GM12878 (cell line): ENCODE measurements around the gene ZMIZ1. TPM values are rescaled to one million over a fixed set of nuclear protein-coding genes. Genes with fewer than 3 reads are reported as not detected.

Source experiments
- CHD1 ChIP-seq: IDR thresholded peaks from 2 replicates; pipeline ENCODE4 v1.6.1; 2012; ENCODE audit warnings: low read depth, low read length, improper control_type of control experiment
- CUX1 ChIP-seq: IDR thresholded peaks from 2 replicates; pipeline ENCODE4 v1.6.1; 2012; ENCODE audit warnings: improper control_type of control experiment, low read depth, low read length; ENCODE audit not compliant: insufficient replicate concordance
- E4F1 ChIP-seq: fragments of 450-650 bp; IDR thresholded peaks from 2 replicates; pipeline ENCODE4 v1.6.1; 2018; ENCODE audit warnings: borderline replicate concordance, mild to moderate bottlenecking; ENCODE audit not compliant: partially characterized antibody
- ESRRA ChIP-seq: IDR thresholded peaks from 2 replicates; pipeline ENCODE4 v1.6.1; 2012; ENCODE audit warnings: mild to moderate bottlenecking, low read length, improper control_type of control experiment
- HDAC2 ChIP-seq: fragments of 200-600 bp; sonication (generic); IDR thresholded peaks from 2 replicates; pipeline ENCODE4 v1.6.1; 2017
- IRF3 ChIP-seq: fragments of 450-650 bp; IDR thresholded peaks from 2 replicates; pipeline ENCODE4 v1.6.1; 2014; ENCODE audit warnings: mild to moderate bottlenecking
- JUND ChIP-seq: IDR thresholded peaks from 2 replicates; pipeline ENCODE4 v1.6.1; 2012; ENCODE audit warnings: low read depth, mild to moderate bottlenecking, low read length, improper control_type of control experiment, moderate library complexity
- KLF5 ChIP-seq: fragments of 450-650 bp; IDR thresholded peaks from 2 replicates; pipeline ENCODE4 v1.6.1; 2014; ENCODE audit warnings: mild to moderate bottlenecking; ENCODE audit not compliant: partially characterized antibody
- MLLT1 ChIP-seq: fragments of 450-650 bp; IDR thresholded peaks from 2 replicates; pipeline ENCODE4 v1.6.1; 2016; ENCODE audit warnings: mild to moderate bottlenecking
- NFIC ChIP-seq: IDR thresholded peaks from 2 replicates; pipeline ENCODE4 v1.6.1; 2012; ENCODE audit warnings: low read depth, mild to moderate bottlenecking, inconsistent platforms, low read length, moderate library complexity
- NKRF ChIP-seq: fragments of 450-650 bp; conservative IDR thresholded peaks from 2 replicates; pipeline ENCODE4 v1.6.1; 2017; ENCODE audit warnings: mild to moderate bottlenecking, moderate library complexity
- PML ChIP-seq: IDR thresholded peaks from 2 replicates; pipeline ENCODE4 v1.6.1; 2012; ENCODE audit warnings: low read length, inconsistent platforms
- SMARCA5 ChIP-seq: fragments of 450-650 bp; IDR thresholded peaks from 2 replicates; pipeline ENCODE4 v1.6.1; 2017; ENCODE audit warnings: mild to moderate bottlenecking
- TAF1 ChIP-seq: IDR thresholded peaks from 2 replicates; pipeline ENCODE4 v1.6.1; 2011; ENCODE audit warnings: mild to moderate bottlenecking, low read depth, low read length, borderline replicate concordance
- TBL1XR1 ChIP-seq: IDR thresholded peaks from 2 replicates; pipeline ENCODE4 v1.6.1; 2012; ENCODE audit warnings: low read depth, low read length, improper control_type of control experiment
- YY1 ChIP-seq: IDR thresholded peaks from 2 replicates; pipeline ENCODE4 v1.6.1; 2011; ENCODE audit warnings: low read depth, mild to moderate bottlenecking, low read length
- ZNF24 ChIP-seq: fragments of 450-650 bp; IDR thresholded peaks from 2 replicates; pipeline ENCODE4 v1.6.1; 2017; ENCODE audit warnings: antibody characterized with exemption, mild to moderate bottlenecking
- ZNF622 ChIP-seq: fragments of 450-650 bp; IDR thresholded peaks from 2 replicates; pipeline ENCODE4 v1.6.1; 2017; ENCODE audit warnings: mild to moderate bottlenecking, inconsistent platforms
- polyA plus RNA-seq, 11 experiments: library from polyadenylated mRNA; depleted of rRNA in 4 of 11; unstranded in 6 of 11; stranded (reverse) in 5 of 11; fragments of >200 nt; fragmentation: Nextera tagmentation in 4 of 11; fragmentation: Illumina TruSeq in 1 of 11; extraction: Ambion mirVana in 4 of 11; extraction: Trizol in 1 of 11; gene quantifications; 1 replicate in 1 of 11; 2 replicates in 10 of 11; pipeline versions ENCODE4 v1.2.1 to v1.2.3, GENCODE V29; 2011 to 2016; ENCODE audit warnings: inconsistent platforms in 2 of 11, missing spikeins in 2 of 11, low read depth in 1 of 11
- total RNA-seq, 4 experiments: library from RNA; depleted of rRNA in 3 of 4; stranded (reverse); fragments of >200 nt in 3 of 4; fragmentation: Illumina TruSeq in 1 of 4; extraction: Trizol in 1 of 4; gene quantifications; 2 replicates each; pipeline versions ENCODE4 v1.2.1 to v1.2.3, GENCODE V29; 2013 to 2021

Gene ZMIZ1
- total and polyA plus RNA-seq, 10 of the 15 experiments (the other 5 are each of a cell fraction or from before 2014, with no cell fraction given), result 3.1 to 82.3 (median 14.9) TPM

- 0 out of 2 replicates have a peak, but pooled peaks have one; percentile 29 for TF ChIP-seq YY1
- peak; percentile 24; the same call in 1 of the 2 replicates for TF ChIP-seq MLLT1
- no peak for TF ChIP-seq ESRRA
- no peak for TF ChIP-seq ZNF622
- TF ChIP-seq NFIC, result no peak
- no peak for TF ChIP-seq KLF5
- TF ChIP-seq TAF1, result peak; percentile 55; the same call in 1 of the 2 replicates
- TF ChIP-seq JUND, result no peak
- TF ChIP-seq PML, result no peak
- TF ChIP-seq NKRF, result 0 out of 2 replicates have a peak, but pooled peaks have one; percentile 31
- TF ChIP-seq SMARCA5, result peak; percentile 24; the same call in 1 of the 2 replicates
- TF ChIP-seq CHD1, result 0 out of 2 replicates have a peak, but pooled peaks have one; percentile 28
- no peak for TF ChIP-seq HDAC2
- no peak for TF ChIP-seq IRF3
- no peak; the same call in 1 of the 2 replicates for TF ChIP-seq TBL1XR1
- peak; percentile 60 for TF ChIP-seq CUX1
- TF ChIP-seq ZNF24, result no peak
- no peak for TF ChIP-seq E4F1
Observed at GRCh38 chr10:79244841-79245504, 176.2 kb downstream of the ZMIZ1 start (continued).
